ENCODE measurements around the gene KRTAP4-3.
"Not testable (repeated sequence)": the region's sequence is repeated elsewhere in the genome, so short reads cannot be mapped to it uniquely, and the experiment has no call there.

The KRTAP4-3 gene

GRCh38 chr17:41150026-41150425 is 18.0 kb downstream of the KRTAP4-3 start:
- no peak for DNase-seq

- no peak for DNase-seq
Observed at GRCh38 chr17:41149652-41149985, 18.4 kb downstream of the KRTAP4-3 start, which contains the start of gene KRTAP4-5. KRTAP4-5 (minus strand) TSS chr17:41149825; CDS start chr17:41149767, 58 bp downstream.

GRCh38 chr17:41148971-41149651 is 18.9 kb downstream of the KRTAP4-3 start:
- not testable (repeated sequence) for DNase-seq

GRCh38 chr17:41147531-41148204 is 20.4 kb downstream of the KRTAP4-3 start:
- DNase-seq, result no peak

GRCh38 chr17:41145261-41145660 is 22.8 kb downstream of the KRTAP4-3 start:
- DNase-seq, result no peak

- DNase-seq, result no peak
Observed at GRCh38 chr17:41144846-41145245, 23.2 kb downstream of the KRTAP4-3 start.

GRCh38 chr17:41141361-41141760 is 26.7 kb downstream of the KRTAP4-3 start:
- DNase-seq, result no peak

GRCh38 chr17:41140360-41141131 is 27.5 kb downstream of the KRTAP4-3 start, which contains the start of gene KRTAP4-6:
KRTAP4-6 (minus strand) TSS chr17:41140544; CDS start chr17:41140487, 57 bp downstream.
- no peak for DNase-seq

GRCh38 chr17:41139865-41140264 is 28.2 kb downstream of the KRTAP4-3 start:
- not testable (repeated sequence) for DNase-seq

GRCh38 chr17:41133880-41134735 is 33.9 kb downstream of the KRTAP4-3 start:
- DNase-seq, result no peak

GRCh38 chr17:41131979-41132378 is 36.0 kb downstream of the KRTAP4-3 start:
- DNase-seq, result no peak

- DNase-seq, result no peak
Observed at GRCh38 chr17:41127371-41127770, 40.6 kb downstream of the KRTAP4-3 start.

GRCh38 chr17:41126412-41126811 is 41.6 kb downstream of the KRTAP4-3 start:
- DNase-seq, result no peak

- DNase-seq, result no peak
Observed at GRCh38 chr17:41125064-41125463, 43.0 kb downstream of the KRTAP4-3 start.

- DNase-seq, result not testable (repeated sequence)
Observed at GRCh38 chr17:41123991-41124371, 44.0 kb downstream of the KRTAP4-3 start, which contains the start of gene KRTAP4-12. KRTAP4-12 (minus strand) TSS chr17:41124182; CDS start chr17:41124122, 60 bp downstream.

- not testable (repeated sequence) for DNase-seq
Observed at GRCh38 chr17:41123292-41123990, 44.6 kb downstream of the KRTAP4-3 start.

GRCh38 chr17:41121742-41122141 is 46.3 kb downstream of the KRTAP4-3 start:
- no peak for DNase-seq

- DNase-seq, result not testable (repeated sequence)
Observed at GRCh38 chr17:41119696-41120690, 48.0 kb downstream of the KRTAP4-3 start.

GRCh38 chr17:41118721-41119120 is 49.3 kb downstream of the KRTAP4-3 start:
- DNase-seq, result no peak

GRCh38 chr17:41117846-41118386 is 50.1 kb downstream of the KRTAP4-3 start, which contains the start of gene KRTAP4-11:
KRTAP4-11 (minus strand) TSS chr17:41118373; CDS start chr17:41118315, 58 bp downstream.
- DNase-seq, result not testable (repeated sequence)
